GM21526 (cell line): ENCODE results near the gene SERPINE3.
A peak's percentile ranks its signal among the peaks of the same experiment; 100 is the strongest.

Source experiments
- ATAC-seq: cut with Tn5 transposase; IDR thresholded peaks from one replicate; pipeline ENCODE4 v1.9.1; 2021; ENCODE audit warnings: moderate library complexity; ENCODE audit not compliant: unreplicated experiment, low FRiP score

Gene SERPINE3

DNA sequence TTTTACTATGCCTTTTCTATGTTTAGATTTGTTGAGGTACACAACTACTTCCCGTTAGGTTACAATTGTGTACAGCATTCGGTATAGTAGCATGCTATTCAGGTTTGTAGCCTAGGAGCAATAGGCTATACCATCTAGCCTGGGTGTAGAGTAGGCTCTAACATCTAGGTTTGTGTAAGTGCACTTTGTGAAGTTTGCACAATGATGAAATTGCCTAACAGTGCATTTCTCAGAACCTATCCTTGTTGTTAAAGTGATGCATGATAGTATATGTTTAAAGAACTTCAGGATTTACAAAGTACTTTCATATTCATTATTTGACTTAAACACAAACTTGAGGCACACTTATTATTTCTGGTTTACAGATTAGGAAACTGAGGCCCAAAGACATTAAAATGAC, 11.5 kb upstream of the SERPINE3 start:
- ATAC-seq, result no peak

- no peak for ATAC-seq
Measured at GRCh38 chr13:51328488-51328887, 11.0 kb upstream of the SERPINE3 start.

DNA sequence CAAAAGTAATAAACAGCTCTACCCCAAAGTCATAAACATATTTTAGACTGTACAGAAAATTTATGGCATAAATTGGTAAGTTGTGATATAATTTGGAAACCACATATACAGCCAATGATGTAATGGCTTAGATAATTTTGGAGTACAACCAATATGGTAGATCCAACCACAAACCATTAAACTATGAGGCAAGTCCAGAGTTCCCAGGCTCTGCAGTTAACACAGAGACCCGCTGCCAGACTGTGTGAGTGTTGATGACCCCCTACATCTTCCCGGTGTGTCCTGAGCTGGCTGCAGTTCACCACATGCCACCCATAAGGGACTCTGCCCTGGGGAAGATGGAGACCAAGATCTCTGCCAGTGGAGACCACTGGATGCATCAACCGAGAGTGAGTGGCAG, 9.9 kb upstream of the SERPINE3 start:
- no peak for ATAC-seq

DNA sequence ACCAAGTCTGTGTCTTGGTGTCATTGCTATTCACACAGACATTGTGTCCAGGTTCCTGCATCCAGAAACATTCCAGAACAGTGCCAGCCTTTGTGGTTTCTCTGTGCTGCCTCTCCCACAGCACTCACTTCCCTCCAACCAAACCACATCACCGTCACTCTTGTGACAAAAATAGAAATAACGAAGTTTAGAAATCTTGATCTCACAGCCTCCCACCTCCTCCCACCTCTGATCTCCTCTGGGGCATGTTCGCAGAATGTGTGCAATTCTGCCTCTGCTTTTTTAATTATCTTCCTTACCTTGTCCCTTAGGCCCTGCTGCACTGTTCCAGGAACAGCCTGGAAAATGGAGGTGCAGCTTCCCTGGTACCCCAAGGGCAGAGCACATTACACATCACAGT, 8.7 kb upstream of the SERPINE3 start:
- ATAC-seq, result peak; percentile 38

- ATAC-seq, result peak; percentile 44
Measured at GRCh38 chr13:51331354-51331861, 8.1 kb upstream of the SERPINE3 start.

DNA sequence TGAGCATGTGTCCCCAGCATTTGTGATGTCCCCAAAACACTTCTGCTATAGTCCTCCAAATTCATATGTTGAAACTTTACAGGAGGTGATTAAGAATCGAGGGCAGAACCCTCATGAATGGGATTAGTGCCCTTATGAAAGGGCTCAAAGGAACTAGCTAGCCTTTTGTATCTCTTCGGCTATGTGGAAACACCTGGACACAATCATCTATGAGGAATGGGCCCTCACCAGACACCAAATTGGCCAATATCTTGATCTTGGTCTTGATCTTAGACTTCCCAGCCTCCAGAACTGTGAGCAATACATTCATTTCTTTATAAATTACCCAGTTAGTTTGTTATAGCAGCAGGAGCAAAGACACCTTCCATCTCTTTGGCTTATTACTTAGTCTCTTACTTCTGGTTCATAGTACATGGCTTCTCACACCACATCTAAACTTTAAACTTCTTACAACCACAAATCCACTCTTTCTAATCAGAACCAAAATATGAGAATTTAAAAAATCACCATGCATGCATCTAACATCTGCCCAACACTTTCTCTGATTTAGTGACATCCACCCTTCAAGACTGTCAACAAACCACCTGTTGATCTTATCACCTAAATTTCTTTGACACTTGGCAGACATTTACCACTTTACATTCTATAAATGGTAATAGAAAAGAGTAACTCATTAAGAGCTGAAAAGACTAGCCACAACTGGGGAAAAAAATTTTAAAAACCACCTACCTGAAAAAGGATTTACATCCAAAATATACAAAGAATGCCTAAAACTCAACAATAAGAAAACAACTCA, 6.7 kb upstream of the SERPINE3 start:
- ATAC-seq, result no peak

DNA sequence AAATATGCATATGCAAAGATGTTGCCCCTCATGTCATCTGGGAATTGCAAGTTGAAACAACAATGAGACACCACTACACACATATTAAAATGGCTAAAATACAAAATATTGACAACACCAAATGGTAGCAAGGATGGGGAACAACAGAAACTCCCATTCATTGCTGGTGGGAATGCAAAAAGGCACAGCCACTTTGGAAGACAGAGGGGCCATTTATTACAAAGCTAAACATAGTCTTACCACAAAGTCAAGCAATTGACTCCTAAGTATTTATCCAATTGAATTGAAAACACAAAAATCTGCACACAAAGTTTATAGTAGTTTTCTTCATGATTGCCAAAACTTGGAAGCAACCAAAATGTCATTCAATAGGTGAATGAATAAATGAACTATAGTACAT, 6.1 kb upstream of the SERPINE3 start:
- ATAC-seq, result no peak

DNA sequence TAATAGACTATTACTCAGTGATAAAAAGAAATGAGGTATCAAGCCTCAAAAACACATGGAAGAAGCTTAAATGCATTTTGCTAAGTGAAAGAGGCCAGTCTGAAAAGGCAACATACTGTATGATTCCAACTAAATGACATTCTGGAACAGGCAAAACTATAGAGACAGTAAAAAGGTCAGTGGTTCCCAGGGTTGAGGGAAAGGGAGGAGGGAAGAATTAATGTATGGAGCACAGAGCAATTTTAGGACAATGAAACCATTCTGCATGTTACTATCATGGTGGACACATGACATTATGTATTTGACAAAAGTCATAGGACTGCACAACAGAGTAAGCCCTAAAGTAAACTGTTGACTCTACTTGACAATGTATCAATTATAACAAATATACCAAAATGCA, 5.7 kb upstream of the SERPINE3 start:
- no peak for ATAC-seq

DNA sequence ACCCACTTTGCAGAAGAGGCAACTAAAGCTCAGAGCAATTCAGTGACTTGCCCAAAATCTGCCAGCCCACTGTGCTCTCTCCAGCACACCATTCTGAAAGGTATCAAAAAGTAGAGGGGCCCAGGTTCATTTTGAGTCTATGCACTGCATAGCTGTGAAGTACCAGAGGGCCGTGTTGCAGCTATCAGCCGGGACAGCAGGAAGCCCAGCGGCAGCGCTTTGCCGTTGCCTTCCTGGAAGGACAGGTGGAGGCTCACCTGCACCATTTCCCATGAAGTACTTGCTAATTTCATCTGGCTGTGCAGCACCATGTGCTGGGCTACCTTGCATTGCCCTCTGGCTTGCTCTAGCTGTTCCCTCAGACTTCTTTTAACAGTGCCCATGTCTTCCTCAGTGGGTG, 2.7 kb upstream of the SERPINE3 start:
- ATAC-seq, result no peak

DNA sequence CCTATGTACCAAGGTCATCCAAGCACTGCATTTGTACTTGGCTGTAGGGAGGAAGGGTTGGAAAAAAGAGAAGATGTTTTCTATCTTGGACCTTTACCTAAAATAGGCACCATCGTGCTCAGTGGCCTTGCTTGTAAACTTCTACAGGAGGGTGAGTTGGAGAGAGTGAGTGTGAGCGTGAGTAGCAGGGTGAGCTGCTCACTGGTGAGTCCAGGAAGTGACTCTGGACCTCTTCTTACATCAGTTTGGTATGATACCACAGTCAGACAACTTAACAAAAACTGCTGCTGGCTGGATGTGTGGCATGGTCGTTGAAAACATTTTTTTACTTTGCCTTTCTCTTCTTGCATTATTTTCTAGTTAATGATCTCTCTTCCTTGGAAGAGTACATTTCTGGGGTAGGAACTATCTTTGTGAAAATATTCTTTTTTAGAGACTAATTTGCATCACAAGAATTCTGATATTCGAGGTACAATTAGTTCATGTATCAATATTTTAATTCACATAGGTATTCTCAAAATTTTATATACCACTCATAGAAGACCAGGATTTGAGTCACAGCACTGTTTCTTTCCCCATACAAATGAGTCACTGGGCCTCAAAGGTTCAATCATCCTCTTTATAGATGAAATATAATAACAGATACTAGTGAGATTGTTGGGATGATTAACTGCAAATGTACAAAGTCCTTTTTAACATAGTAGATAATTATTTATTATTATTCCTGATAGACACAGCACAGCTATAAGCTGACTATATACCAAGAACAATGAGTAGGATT, 651 bp downstream of the SERPINE3 start:
- ATAC-seq, result no peak

DNA sequence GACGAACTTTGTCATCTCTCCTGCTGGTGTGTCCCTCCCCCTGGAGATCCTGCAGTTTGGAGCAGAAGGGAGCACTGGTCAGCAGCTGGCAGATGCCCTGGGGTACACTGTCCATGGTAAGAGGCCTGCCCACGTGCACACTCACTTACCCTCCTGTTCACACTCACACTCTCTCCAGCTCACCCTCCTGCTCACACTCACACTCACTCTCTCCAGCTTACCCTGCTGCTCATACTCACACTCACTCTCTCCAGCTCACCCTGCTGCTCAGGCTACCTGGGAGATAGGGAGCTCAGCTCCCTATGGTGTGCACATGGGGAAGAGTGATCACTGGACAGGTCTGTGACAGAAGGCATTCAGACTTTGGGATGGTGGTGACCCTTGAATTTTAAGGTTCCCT, 1.7 kb downstream of the SERPINE3 start:
- no peak for ATAC-seq

DNA sequence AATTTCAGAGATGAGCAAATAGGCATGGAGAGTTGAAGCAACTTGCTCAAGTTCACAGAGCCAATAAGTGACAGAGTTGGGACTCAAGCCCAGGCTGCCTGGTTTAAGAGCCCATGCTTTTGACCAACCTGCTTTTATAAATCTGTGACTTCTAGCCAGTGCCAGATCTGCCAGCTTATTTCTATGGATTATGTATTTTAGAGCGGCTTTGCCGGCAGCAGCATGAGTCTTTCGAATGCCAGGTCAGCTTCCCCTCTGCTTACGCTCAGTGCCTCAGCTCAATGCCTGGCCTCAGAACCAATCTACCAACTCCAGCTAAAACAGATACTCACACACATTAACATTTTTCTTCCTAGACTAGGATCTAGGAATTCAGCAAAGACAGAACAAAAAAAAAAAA, 2.3 kb downstream of the SERPINE3 start:
- ATAC-seq, result no peak

DNA sequence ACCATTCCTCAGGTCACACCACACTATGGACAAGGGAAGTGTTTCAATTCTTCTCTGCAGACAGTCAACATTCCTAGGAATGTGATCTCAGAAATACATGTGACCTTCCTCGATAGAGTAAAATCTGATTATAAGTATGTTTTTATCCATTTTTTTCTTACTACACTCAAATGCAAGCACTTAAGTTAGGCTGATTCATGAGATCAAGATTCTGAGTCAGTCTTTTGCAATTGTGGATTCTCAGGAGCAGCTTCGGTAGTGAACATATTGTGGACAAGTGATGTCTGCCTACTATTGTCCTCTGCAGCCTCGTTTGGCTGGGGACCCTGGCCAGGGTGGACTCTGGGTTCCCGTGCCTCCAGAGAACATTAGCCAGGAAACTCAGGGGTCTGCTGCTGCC, 3.2 kb downstream of the SERPINE3 start:
- ATAC-seq, result no peak

- no peak for ATAC-seq
Measured at GRCh38 chr13:51343475-51343874, 4.0 kb downstream of the SERPINE3 start.

- no peak for ATAC-seq
Measured at GRCh38 chr13:51346397-51346796, 6.9 kb downstream of the SERPINE3 start.

GRCh38 chr13:51347099-51347498, 7.6 kb downstream of the SERPINE3 start:
- no peak for ATAC-seq

DNA sequence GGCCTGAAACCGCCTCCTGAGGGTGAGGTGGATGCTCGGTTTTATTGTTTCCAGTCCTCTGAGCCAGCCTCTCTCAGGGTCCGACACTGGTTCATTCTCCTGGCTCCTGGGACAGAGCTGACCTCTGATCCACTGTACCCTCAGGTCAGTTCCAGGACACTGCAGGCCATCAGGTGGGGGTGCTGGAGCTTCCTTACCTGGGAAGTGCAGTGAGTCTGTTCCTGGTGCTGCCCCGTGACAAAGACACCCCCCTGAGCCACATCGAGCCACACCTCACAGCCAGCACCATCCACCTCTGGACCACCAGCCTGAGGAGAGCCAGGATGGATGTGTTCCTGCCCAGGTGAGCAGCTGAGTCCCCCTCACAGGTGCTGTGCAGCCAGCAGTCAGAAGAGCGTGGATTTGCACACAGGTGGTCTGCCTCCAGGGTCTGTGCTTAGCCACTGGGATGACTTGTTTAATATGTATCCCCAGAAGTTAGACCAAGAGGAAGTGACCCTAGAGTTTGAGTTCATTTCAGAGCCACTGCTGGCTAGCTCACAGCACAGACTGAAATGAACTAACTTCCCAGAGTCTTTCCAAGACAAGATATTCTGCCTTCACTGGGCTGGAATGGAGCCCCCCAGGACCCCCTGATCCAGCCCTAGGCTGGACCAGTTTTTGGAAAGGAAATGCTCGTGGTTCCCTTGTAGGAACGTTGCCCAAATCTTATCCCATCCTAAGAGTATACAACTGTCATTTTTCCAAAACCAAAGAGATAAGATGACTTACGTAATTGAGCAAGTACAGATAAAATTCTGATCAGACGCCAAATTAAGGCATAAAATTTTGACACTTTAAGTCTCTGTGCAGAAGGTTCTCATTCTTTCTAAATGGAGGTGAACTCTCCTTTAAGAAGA, 8.8 kb downstream of the SERPINE3 start:
- ATAC-seq, result no peak

- ATAC-seq, result no peak
Measured at GRCh38 chr13:51349016-51349415, 9.5 kb downstream of the SERPINE3 start.

DNA sequence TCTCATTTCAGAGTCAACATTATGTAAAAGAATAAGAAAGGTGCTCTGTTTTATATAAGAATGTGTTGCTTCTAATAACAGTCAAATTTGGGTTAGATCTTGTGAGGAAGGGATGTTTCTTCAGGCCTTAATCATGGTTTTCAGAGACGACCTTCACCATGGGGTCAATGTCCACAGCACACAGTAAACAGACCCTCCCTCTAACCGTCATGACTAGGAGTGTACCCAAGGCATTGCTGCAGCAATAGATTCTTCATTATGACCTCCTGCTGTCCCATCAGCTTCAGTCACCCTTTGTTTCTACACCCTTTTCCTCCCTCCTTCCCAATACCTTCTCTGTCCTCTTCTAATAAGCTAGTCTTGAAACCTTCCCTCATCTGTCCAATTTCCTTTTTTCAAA, 15.7 kb downstream of the SERPINE3 start:
- no peak for ATAC-seq

DNA sequence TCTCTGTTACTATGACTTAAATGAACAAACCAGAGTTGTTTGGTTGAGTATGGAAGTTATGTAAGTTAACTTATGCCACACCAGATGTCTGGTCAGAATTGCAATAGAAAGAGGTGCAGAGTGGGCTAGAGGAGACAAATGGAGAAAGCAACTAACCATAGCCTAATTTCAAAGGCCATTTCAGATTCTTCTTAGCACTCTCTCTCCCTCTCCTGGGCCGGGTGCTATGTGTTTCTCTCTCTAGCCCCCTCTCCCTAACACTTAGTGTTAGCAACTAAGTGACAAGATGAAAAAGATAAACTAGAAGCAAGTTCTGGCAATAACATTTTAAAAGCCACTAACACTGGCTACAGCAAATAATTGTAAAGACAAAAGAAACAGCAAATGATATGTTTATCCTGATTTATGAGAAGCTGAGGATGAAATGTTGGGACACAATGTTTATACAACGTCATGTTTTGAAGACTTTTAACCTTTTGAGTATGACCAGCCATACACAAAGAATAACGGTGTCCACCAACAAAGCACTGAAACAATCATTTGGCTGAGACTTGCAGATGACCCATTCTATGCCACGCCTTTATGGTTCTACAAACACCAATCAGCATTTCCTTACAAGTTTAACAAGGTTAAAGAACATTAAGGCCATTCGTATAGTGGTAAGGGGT, 18.6 kb downstream of the SERPINE3 start:
- no peak for ATAC-seq
